ENCODE measurements around the gene ZNF609. TPM values are rescaled to one million over a fixed set of nuclear protein-coding genes. Genes with fewer than 3 reads are reported as not detected.

Gene ZNF609
- polyA plus RNA-seq, 1 donor from 2014 or later: 11.8 TPM

DNA sequence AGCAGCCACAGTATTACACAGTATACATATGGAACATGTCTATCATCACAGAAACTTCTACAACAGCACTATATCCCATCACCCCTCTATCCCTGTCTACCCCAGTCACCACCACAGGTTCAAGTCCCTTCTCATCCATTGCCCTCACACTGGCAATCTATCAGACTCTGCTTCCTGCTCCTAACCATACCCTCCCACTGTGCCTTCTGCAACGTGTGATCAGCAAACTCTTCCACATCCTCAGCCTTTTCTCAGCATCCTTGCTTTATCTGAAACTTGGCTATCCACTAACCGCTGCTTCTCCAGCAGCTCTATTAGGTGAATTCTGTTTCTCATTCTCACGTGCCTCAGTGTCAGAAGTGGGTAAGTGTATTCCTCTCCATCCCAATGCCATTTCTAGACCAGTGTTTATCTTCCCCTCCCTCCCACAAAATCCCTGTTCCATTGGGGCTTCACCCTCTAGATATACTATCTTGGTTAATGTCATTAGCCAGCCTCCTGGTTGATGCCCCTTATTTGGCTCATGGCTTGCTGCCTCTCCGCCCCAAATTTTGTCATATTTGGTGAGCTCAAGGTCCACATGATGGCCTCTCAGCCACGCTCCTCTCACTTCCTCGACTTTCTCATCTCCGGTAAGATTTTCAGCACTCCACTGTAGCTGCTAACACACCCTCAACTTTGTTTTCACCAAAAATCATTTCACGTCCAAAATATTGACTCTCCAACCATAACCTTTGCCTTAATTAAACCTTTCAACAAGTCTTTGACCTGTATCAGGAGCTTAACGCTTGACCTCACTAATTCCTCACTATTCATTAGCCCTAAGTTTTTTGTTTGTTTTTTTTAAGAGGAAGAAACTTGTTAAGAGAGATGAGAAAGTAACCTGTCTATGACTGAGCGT is 245.9 kb downstream of the ZNF609 start:
- Histone ChIP-seq H3K9ac (ENCODE audit: low read length) (no peak overlapping the region), H3K4me2 (ENCODE audit: low read length) (no peak overlapping the region), H3K27ac (ENCODE audit: low read length) (no peak overlapping the region), H3K27me3 (ENCODE audit: insufficient read depth, low read depth, low read length) (no peaks in the 10 kb centered on the region), H3K79me2 (replicated peaks; ENCODE audit: insufficient read depth, low read length) (peaks cover 25% of the 10 kb centered on the region), H2AFZ (ENCODE audit: low read depth, low read length) (no peak overlapping the region), H3K36me3 (ENCODE audit: insufficient read depth, low read length) (no peaks in the 10 kb centered on the region), H4K20me1 (ENCODE audit: insufficient read depth) (no peaks in the 10 kb centered on the region), H3K4me3 (ENCODE audit: low read length) (no peak overlapping the region), H3F3A (ENCODE audit: insufficient read depth, low read length, poor library complexity, severe bottlenecking) (no peaks in the 10 kb centered on the region), H3K9me2 (ENCODE audit: insufficient read depth, low read length) (no peaks in the 10 kb centered on the region), H3K9me3 (ENCODE audit: low read length) (no peaks in the 10 kb centered on the region)
- TF ChIP-seq EZH2 (IDR thresholded peaks at IDR 0.05; ENCODE audit: borderline replicate concordance, insufficient read depth, low read length, poor library complexity, severe bottlenecking): no peak
- no peak for TF ChIP-seq RAD21 (conservative IDR thresholded peaks at IDR 0.05)
- TF ChIP-seq, protein P1, sequence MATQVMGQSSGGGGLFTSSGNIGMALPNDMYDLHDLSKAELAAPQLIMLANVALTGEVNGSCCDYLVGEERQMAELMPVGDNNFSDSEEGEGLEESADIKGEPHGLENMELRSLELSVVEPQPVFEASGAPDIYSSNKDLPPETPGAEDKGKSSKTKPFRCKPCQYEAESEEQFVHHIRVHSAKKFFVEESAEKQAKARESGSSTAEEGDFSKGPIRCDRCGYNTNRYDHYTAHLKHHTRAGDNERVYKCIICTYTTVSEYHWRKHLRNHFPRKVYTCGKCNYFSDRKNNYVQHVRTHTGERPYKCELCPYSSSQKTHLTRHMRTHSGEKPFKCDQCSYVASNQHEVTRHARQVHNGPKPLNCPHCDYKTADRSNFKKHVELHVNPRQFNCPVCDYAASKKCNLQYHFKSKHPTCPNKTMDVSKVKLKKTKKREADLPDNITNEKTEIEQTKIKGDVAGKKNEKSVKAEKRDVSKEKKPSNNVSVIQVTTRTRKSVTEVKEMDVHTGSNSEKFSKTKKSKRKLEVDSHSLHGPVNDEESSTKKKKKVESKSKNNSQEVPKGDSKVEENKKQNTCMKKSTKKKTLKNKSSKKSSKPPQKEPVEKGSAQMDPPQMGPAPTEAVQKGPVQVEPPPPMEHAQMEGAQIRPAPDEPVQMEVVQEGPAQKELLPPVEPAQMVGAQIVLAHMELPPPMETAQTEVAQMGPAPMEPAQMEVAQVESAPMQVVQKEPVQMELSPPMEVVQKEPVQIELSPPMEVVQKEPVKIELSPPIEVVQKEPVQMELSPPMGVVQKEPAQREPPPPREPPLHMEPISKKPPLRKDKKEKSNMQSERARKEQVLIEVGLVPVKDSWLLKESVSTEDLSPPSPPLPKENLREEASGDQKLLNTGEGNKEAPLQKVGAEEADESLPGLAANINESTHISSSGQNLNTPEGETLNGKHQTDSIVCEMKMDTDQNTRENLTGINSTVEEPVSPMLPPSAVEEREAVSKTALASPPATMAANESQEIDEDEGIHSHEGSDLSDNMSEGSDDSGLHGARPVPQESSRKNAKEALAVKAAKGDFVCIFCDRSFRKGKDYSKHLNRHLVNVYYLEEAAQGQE (IDR thresholded peaks at IDR 0.05; ENCODE audit: borderline replicate concordance): no peak
- TF ChIP-seq, protein P2, sequence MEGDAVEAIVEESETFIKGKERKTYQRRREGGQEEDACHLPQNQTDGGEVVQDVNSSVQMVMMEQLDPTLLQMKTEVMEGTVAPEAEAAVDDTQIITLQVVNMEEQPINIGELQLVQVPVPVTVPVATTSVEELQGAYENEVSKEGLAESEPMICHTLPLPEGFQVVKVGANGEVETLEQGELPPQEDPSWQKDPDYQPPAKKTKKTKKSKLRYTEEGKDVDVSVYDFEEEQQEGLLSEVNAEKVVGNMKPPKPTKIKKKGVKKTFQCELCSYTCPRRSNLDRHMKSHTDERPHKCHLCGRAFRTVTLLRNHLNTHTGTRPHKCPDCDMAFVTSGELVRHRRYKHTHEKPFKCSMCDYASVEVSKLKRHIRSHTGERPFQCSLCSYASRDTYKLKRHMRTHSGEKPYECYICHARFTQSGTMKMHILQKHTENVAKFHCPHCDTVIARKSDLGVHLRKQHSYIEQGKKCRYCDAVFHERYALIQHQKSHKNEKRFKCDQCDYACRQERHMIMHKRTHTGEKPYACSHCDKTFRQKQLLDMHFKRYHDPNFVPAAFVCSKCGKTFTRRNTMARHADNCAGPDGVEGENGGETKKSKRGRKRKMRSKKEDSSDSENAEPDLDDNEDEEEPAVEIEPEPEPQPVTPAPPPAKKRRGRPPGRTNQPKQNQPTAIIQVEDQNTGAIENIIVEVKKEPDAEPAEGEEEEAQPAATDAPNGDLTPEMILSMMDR (IDR thresholded peaks at IDR 0.05; ENCODE audit: poor library complexity, severe bottlenecking): no peak
- no peak for TF ChIP-seq POLR2AphosphoS5 (IDR thresholded peaks at IDR 0.05)
- TF ChIP-seq TAF1 (IDR thresholded peaks at IDR 0.05; ENCODE audit: low read depth): no peak
- TF ChIP-seq MXI1 (conservative IDR thresholded peaks at IDR 0.05; ENCODE audit: poor library complexity, severe bottlenecking): no peak
- no peak for TF ChIP-seq EP300 (conservative IDR thresholded peaks at IDR 0.05; ENCODE audit: poor library complexity, severe bottlenecking)
- no peak for TF ChIP-seq SMC3 (conservative IDR thresholded peaks at IDR 0.05; ENCODE audit: poor library complexity)

DNA sequence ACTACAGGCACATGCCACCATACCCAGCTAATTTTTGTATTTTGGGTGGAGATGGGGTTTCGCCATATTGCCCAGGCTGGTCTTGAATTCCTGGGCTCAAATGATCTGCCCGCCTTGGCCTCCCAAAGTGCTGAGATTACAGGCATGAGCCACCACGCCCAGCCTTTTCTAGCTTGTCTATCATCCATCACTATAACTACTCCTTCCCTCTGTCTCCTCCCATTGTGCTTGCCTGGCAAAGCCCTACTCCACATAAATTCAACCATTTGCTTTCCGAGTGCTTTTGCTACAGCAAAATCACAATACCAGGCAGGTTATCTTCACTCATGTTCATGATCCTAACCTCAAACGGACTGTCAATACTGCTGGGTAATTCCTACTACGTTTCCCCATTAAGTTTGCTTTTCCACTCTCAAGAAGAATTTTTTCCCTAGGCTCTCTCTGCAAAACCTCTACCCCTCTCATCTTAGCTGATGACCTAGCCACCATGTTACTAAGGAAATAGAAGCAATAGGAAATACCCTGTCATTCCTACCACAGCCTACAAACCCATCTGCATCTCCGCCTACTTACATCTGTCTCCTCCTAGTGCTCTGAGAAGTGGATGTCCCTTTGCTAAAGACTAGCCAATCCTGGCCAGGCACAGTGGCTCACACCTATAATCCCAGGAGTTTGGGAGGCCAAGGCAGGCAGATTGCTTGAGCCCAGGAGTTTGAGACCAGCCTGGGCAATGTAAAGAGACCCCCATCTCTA is 250.5 kb downstream of the ZNF609 start:
- no peaks in the 10 kb centered on the region for H3K79me2 ChIP-seq (replicated peaks; ENCODE audit: insufficient read depth, low read length)
- H3K4me3 ChIP-seq (ENCODE audit: low read length): no peak overlapping the region
- H2AFZ ChIP-seq (ENCODE audit: low read depth, low read length): no peak overlapping the region
- H3K9ac ChIP-seq (ENCODE audit: low read length): no peak overlapping the region
- no peaks in the 10 kb centered on the region for H3F3A ChIP-seq (ENCODE audit: insufficient read depth, low read length, poor library complexity, severe bottlenecking)
- TF ChIP-seq, protein P1 (IDR thresholded peaks at IDR 0.05; ENCODE audit: borderline replicate concordance): no peak
- TF ChIP-seq EZH2 (IDR thresholded peaks at IDR 0.05; ENCODE audit: borderline replicate concordance, insufficient read depth, low read length, poor library complexity, severe bottlenecking): no peak
- TF ChIP-seq TAF1 (IDR thresholded peaks at IDR 0.05; ENCODE audit: low read depth): no peak
- no peak for TF ChIP-seq POLR2AphosphoS5 (IDR thresholded peaks at IDR 0.05)
- TF ChIP-seq MXI1 (conservative IDR thresholded peaks at IDR 0.05; ENCODE audit: poor library complexity, severe bottlenecking): no peak
- no peak for TF ChIP-seq SMC3 (conservative IDR thresholded peaks at IDR 0.05; ENCODE audit: poor library complexity)
- TF ChIP-seq EP300 (conservative IDR thresholded peaks at IDR 0.05; ENCODE audit: poor library complexity, severe bottlenecking): no peak
- TF ChIP-seq, protein P2 (IDR thresholded peaks at IDR 0.05; ENCODE audit: poor library complexity, severe bottlenecking): no peak
- TF ChIP-seq RAD21 (conservative IDR thresholded peaks at IDR 0.05): no peak
- H3K9me3 ChIP-seq (ENCODE audit: low read length): no peaks in the 10 kb centered on the region
- no peaks in the 10 kb centered on the region for H4K20me1 ChIP-seq (ENCODE audit: insufficient read depth)
- H3K4me2 ChIP-seq (ENCODE audit: low read length): no peak overlapping the region
- no peak overlapping the region for H3K27ac ChIP-seq (ENCODE audit: low read length)
- no peaks in the 10 kb centered on the region for H3K9me2 ChIP-seq (ENCODE audit: insufficient read depth, low read length)
- H3K36me3 ChIP-seq (ENCODE audit: insufficient read depth, low read length): no peaks in the 10 kb centered on the region
- no peaks in the 10 kb centered on the region for H3K27me3 ChIP-seq (ENCODE audit: insufficient read depth, low read depth, low read length)

Data from neural cell (in vitro differentiated cells).